IgD-negative memory B cell (primary cell): ENCODE results near the gene C9orf40. TPM values are rescaled to one million over a fixed set of nuclear protein-coding genes. Genes with fewer than 3 reads are reported as not detected.

ENCODE experiments used
- H3K27ac Mint-ChIP-seq, 3 donors: one replicate each; pipeline ENCODE4 v1.8.0; 2020 to 2022; ENCODE audit warnings: mild to moderate bottlenecking in 3 of 3, mixed read lengths in 3 of 3, moderate library complexity in 1 of 3
- H3K27me3 Mint-ChIP-seq: one replicate; pipeline ENCODE4 v1.8.0; 2021; ENCODE audit warnings: mixed read lengths
- H3K36me3 Mint-ChIP-seq: one replicate; pipeline ENCODE4 v1.8.0; 2020; ENCODE audit warnings: mild to moderate bottlenecking, mixed read lengths
- H3K4me1 Mint-ChIP-seq, 3 donors: one replicate each; pipeline ENCODE4 v1.8.0; 2020 to 2022; ENCODE audit warnings: mixed read lengths in 3 of 3, mild to moderate bottlenecking in 1 of 3
- H3K4me3 Mint-ChIP-seq, 4 donors: one replicate each; pipeline ENCODE4 v1.8.0; 2020 to 2022; ENCODE audit warnings: mild to moderate bottlenecking in 4 of 4, mixed read lengths in 4 of 4, moderate library complexity in 3 of 4
- H3K9me3 Mint-ChIP-seq, 3 donors: one replicate each; pipeline ENCODE4 v1.8.0; 2020 to 2021; ENCODE audit warnings: mixed read lengths in 3 of 3, mild to moderate bottlenecking in 1 of 3
- polyA plus RNA-seq: library from polyadenylated mRNA; unstranded; fragments of 300-500 nt; fragmentation: Illumina TruSeq; gene quantifications from one replicate; pipeline ENCODE4 v1.2.3, GENCODE V29; 2021

The C9orf40 gene
- polyA plus RNA-seq, 1 donor from 2014 or later = 7.8 TPM

GRCh38 chr9:74901001-74901400 lies 51.7 kb downstream of the C9orf40 start:
- Mint-ChIP-seq H3K27ac (no peak overlapping the region), H3K27me3 (peaks cover 11% of the 10 kb centered on the region), H3K4me3 (no peak overlapping the region), H3K36me3 (no peaks in the 10 kb centered on the region), H3K4me1 (no peaks in the 10 kb centered on the region), H3K9me3 (peaks cover 0 to 2% (median 0%) of the 10 kb centered on the region in 3 donors)

Other genes with a start within 250 kb of the C9orf40 start
- gene TRPM6, start 65.0 kb downstream of the C9orf40 start, polyA plus RNA-seq = not detected
- 8.3 TPM for gene CARNMT1, start 75.4 kb upstream of the C9orf40 start, polyA plus RNA-seq
- 26.0 TPM for gene NMRK1, start 135.2 kb upstream of the C9orf40 start, polyA plus RNA-seq
- 173 TPM for gene OSTF1, start 135.6 kb upstream of the C9orf40 start, polyA plus RNA-seq